HG03439 (cell line): Measurements from ENCODE around the gene VSIG8.
A peak's percentile ranks its signal among the peaks of the same experiment; 100 is the strongest.
"Not testable (repeated sequence)": the region's sequence is repeated elsewhere in the genome, so short reads cannot be mapped to it uniquely, and the experiment has no call there.

Experiments used
- ATAC-seq: cut with Tn5 transposase; IDR thresholded peaks from one replicate; pipeline ENCODE4 v1.9.1; 2021; ENCODE audit warnings: mild to moderate bottlenecking, moderate library complexity; ENCODE audit not compliant: unreplicated experiment

The VSIG8 gene

GRCh38 chr1:159862557-159862956 is at the start of gene VSIG8:
TSS of gene VSIG8 (minus strand) at chr1:159862657. CDS start at chr1:159862521, 136 bp downstream.
- ATAC-seq, result no peak

GRCh38 chr1:159911326-159912070 is 49.0 kb upstream of the VSIG8 start:
- ATAC-seq, result no peak

GRCh38 chr1:159908031-159908940 is 45.8 kb upstream of the VSIG8 start:
- ATAC-seq, result no peak

GRCh38 chr1:159906960-159907359 is 44.5 kb upstream of the VSIG8 start:
- ATAC-seq, result no peak

GRCh38 chr1:159904036-159904435 is 41.6 kb upstream of the VSIG8 start:
- ATAC-seq, result not testable (repeated sequence)

GRCh38 chr1:159902541-159902940 is 40.1 kb upstream of the VSIG8 start:
- ATAC-seq, result no peak

- no peak for ATAC-seq
Observed at GRCh38 chr1:159900755-159901360, 38.4 kb upstream of the VSIG8 start.

GRCh38 chr1:159900086-159900680 is 37.7 kb upstream of the VSIG8 start, which contains the start of gene CFAP45:
TSS of gene CFAP45 (minus strand) at chr1:159900165. CDS start at chr1:159900098, 67 bp downstream.
- no peak for ATAC-seq

- ATAC-seq, result not testable (repeated sequence)
Observed at GRCh38 chr1:159899634-159900033, 37.2 kb upstream of the VSIG8 start.

- ATAC-seq, result no peak
Observed at GRCh38 chr1:159898527-159898926, 36.1 kb upstream of the VSIG8 start.

- ATAC-seq, result no peak
Observed at GRCh38 chr1:159897962-159898361, 35.5 kb upstream of the VSIG8 start.

GRCh38 chr1:159896546-159896930 is 34.1 kb upstream of the VSIG8 start:
- ATAC-seq, result no peak

- no peak for ATAC-seq
Observed at GRCh38 chr1:159895836-159896545, 33.5 kb upstream of the VSIG8 start.

- no peak for ATAC-seq
Observed at GRCh38 chr1:159895286-159895685, 32.8 kb upstream of the VSIG8 start.

- ATAC-seq, result no peak
Observed at GRCh38 chr1:159892944-159893343, 30.5 kb upstream of the VSIG8 start.

- peak; percentile 73 for ATAC-seq
Observed at GRCh38 chr1:159891275-159892157, 29.1 kb upstream of the VSIG8 start.

- no peak for ATAC-seq
Observed at GRCh38 chr1:159890390-159890789, 27.9 kb upstream of the VSIG8 start.

GRCh38 chr1:159889821-159890252 is 27.4 kb upstream of the VSIG8 start:
- ATAC-seq, result peak; percentile 85

GRCh38 chr1:159889202-159889601 is 26.7 kb upstream of the VSIG8 start:
- no peak for ATAC-seq
